ENCODE results near the gene GSPT2. TPM values are rescaled to one million over a fixed set of nuclear protein-coding genes. Genes with fewer than 3 reads are reported as not detected.

Gene GSPT2
- polyA plus RNA-seq, 3 donors, result 0.40 to 1.6 (median 1.4) TPM

- Histone ChIP-seq H2AFZ (ENCODE audit: insufficient read depth, low read depth, low read length, poor library complexity, severe bottlenecking) (no peak overlapping the region), H4K20me1 (ENCODE audit: insufficient read depth, low read length) (no peaks in the 10 kb centered on the region), H3K4me1 (ENCODE audit: control insufficient read depth in 1 of 2, insufficient read depth in 2 of 2, low read length in 2 of 2) (peaks cover 7 to 8% of the 10 kb centered on the region in 2 donors), H3K27me3 (ENCODE audit: control insufficient read depth in 2 of 2, insufficient read depth in 2 of 2, low read length in 2 of 2) (peaks cover 0 to 6% of the 10 kb centered on the region in 2 donors), H3K27ac (ENCODE audit: low read depth in 1 of 2, low read length in 2 of 2) (no peak overlapping the region), H3K4me2 (replicated peaks; ENCODE audit: extremely low read depth, low read length, poor library complexity, severe bottlenecking) (no peak overlapping the region), H3K9me3 (replicated peaks in 1 of 2; ENCODE audit: control insufficient read depth in 1 of 2, insufficient read depth in 1 of 2, low read length in 2 of 2) (no peaks in the 10 kb centered on the region), H3K4me3 (replicated peaks in 1 of 3; ENCODE audit: low read depth in 2 of 3, low read length in 3 of 3) (no peak overlapping the region), H3K9ac (ENCODE audit: insufficient read depth, low read length, poor library complexity, severe bottlenecking) (no peak overlapping the region), H3K36me3 (replicated peaks in 1 of 2; ENCODE audit: control insufficient read depth in 1 of 2, insufficient read depth in 2 of 2, low read length in 2 of 2) (no peaks in the 10 kb centered on the region), H3K79me2 (ENCODE audit: insufficient read depth, low read length) (no peaks in the 10 kb centered on the region)
- no CpG with 5 or more reads among the region's 3 CpGs for WGBS (ENCODE audit: insufficient coverage)
- H3K9me3 Mint-ChIP-seq, result peaks cover 0 to 23% (median 9%) of the 10 kb centered on the region in 7 donors
- H3K27ac Mint-ChIP-seq, result no peak overlapping the region
- H3K36me3 Mint-ChIP-seq, result peaks cover 0 to 2% of the 10 kb centered on the region in 2 donors
- intact Hi-C loops (cut with micrococcal nuclease), result no loop called here
- DNase-seq, result no peak
- H3K4me3 Mint-ChIP-seq, result no peak overlapping the region
- peaks cover 12% of the 10 kb centered on the region for H3K4me1 Mint-ChIP-seq
- TF ChIP-seq CTCF (IDR thresholded peaks at IDR 0.05), result no peak
- H3K27me3 Mint-ChIP-seq (ENCODE audit: low read depth in 3 of 3), result peaks cover 2 to 7% (median 7%) of the 10 kb centered on the region in 3 donors
Observed at GRCh38 chrX:51742586-51742985, 656 bp upstream of the GSPT2 start.

GRCh38 chrX:51747671-51748070 lies 4.4 kb downstream of the GSPT2 start:
- peaks cover 2 to 7% (median 6%) of the 10 kb centered on the region in 3 donors for H3K27me3 Mint-ChIP-seq (ENCODE audit: low read depth in 3 of 3)
- H3K36me3 ChIP-seq (replicated peaks in 1 of 2; ENCODE audit: control insufficient read depth in 1 of 2, insufficient read depth in 2 of 2, low read length in 2 of 2), result no peaks in the 10 kb centered on the region

More at GRCh38 chrX:51747671-51748070, 4.4 kb downstream of the GSPT2 start:
- Mint-ChIP-seq H3K9me3 (peaks cover 2 to 18% (median 9%) of the 10 kb centered on the region in 7 donors), H3K4me3 (no peak overlapping the region), H3K36me3 (peaks cover 0 to 2% of the 10 kb centered on the region in 2 donors), H3K4me1 (peaks cover 12% of the 10 kb centered on the region), H3K27ac (no peak overlapping the region)
- DNase-seq, result no peak
- Histone ChIP-seq H3K4me2 (replicated peaks; ENCODE audit: extremely low read depth, low read length, poor library complexity, severe bottlenecking) (no peak overlapping the region), H3K4me3 (replicated peaks in 1 of 3; ENCODE audit: low read depth in 2 of 3, low read length in 3 of 3) (no peak overlapping the region), H3K4me1 (ENCODE audit: control insufficient read depth in 1 of 2, insufficient read depth in 2 of 2, low read length in 2 of 2) (peaks cover 7 to 8% of the 10 kb centered on the region in 2 donors), H3K9ac (ENCODE audit: insufficient read depth, low read length, poor library complexity, severe bottlenecking) (no peak overlapping the region), H4K20me1 (ENCODE audit: insufficient read depth, low read length) (no peaks in the 10 kb centered on the region), H3K79me2 (ENCODE audit: insufficient read depth, low read length) (no peaks in the 10 kb centered on the region), H3K9me3 (replicated peaks in 1 of 2; ENCODE audit: control insufficient read depth in 1 of 2, insufficient read depth in 1 of 2, low read length in 2 of 2) (no peaks in the 10 kb centered on the region), H2AFZ (ENCODE audit: insufficient read depth, low read depth, low read length, poor library complexity, severe bottlenecking) (no peak overlapping the region), H3K27me3 (ENCODE audit: control insufficient read depth in 2 of 2, insufficient read depth in 2 of 2, low read length in 2 of 2) (no peaks in the 10 kb centered on the region), H3K27ac (ENCODE audit: low read depth in 1 of 2, low read length in 2 of 2) (no peak overlapping the region)
- intact Hi-C loops (cut with micrococcal nuclease), result no loop called here
- no peak for TF ChIP-seq CTCF (IDR thresholded peaks at IDR 0.05)

Measured in CD14-positive monocyte (primary cell).